ENCODE data around the gene SEC16A.

SEC16A gene

GRCh38 chr9:136403915-136404800 lies 78.7 kb downstream of the SEC16A start:
- Histone ChIP-seq H3K9me3 (ENCODE audit: insufficient read depth, low read length) (no peaks in the 10 kb centered on the region), H3K9ac (ENCODE audit: insufficient read length, low read depth) (no peak overlapping the region), H3K27me3 (ENCODE audit: insufficient read depth, insufficient read length) (no peaks in the 10 kb centered on the region), H3K4me1 (ENCODE audit: insufficient read depth, insufficient read length) (peaks cover 11% of the 10 kb centered on the region), H3K36me3 (ENCODE audit: insufficient read depth, insufficient read length, low read length) (peaks cover 78% of the 10 kb centered on the region), H3K4me3 (ENCODE audit: insufficient read length, low read depth) (no peak overlapping the region)
- no peak for DNase-seq (ENCODE audit: low read depth, low spot score)
- TF ChIP-seq SUZ12 (IDR thresholded peaks at IDR 0.05; ENCODE audit: extremely low read depth, insufficient read depth, insufficient read length) (no peak), YY1 (IDR thresholded peaks at IDR 0.05; ENCODE audit: insufficient read depth, insufficient read length) (no peak), ZNF274 (IDR thresholded peaks at IDR 0.05; ENCODE audit: low read depth, low read length) (no peak)

- Histone ChIP-seq H3K36me3 (ENCODE audit: insufficient read depth, insufficient read length, low read length) (peaks cover 79% of the 10 kb centered on the region), H3K9ac (ENCODE audit: insufficient read length, low read depth) (no peak overlapping the region)
- no peak for DNase-seq (ENCODE audit: low read depth, low spot score)
Measured at GRCh38 chr9:136403538-136403914, 79.3 kb downstream of the SEC16A start.

GRCh38 chr9:136402067-136402466 lies 80.8 kb downstream of the SEC16A start:
- Histone ChIP-seq H3K4me3 (ENCODE audit: insufficient read length, low read depth) (no peak overlapping the region), H3K27me3 (ENCODE audit: insufficient read depth, insufficient read length) (no peaks in the 10 kb centered on the region), H3K36me3 (ENCODE audit: insufficient read depth, insufficient read length, low read length) (peaks cover 78% of the 10 kb centered on the region), H3K4me1 (ENCODE audit: insufficient read depth, insufficient read length) (peaks cover 15% of the 10 kb centered on the region), H3K9me3 (ENCODE audit: insufficient read depth, low read length) (no peaks in the 10 kb centered on the region), H3K9ac (ENCODE audit: insufficient read length, low read depth) (no peak overlapping the region)
- no peak for DNase-seq (ENCODE audit: low read depth, low spot score)
- TF ChIP-seq YY1 (IDR thresholded peaks at IDR 0.05; ENCODE audit: insufficient read depth, insufficient read length), result no peak
- TF ChIP-seq ZNF274 (IDR thresholded peaks at IDR 0.05; ENCODE audit: low read depth, low read length), result no peak
- no peak for TF ChIP-seq SUZ12 (IDR thresholded peaks at IDR 0.05; ENCODE audit: extremely low read depth, insufficient read depth, insufficient read length)

More at GRCh38 chr9:136403538-136403914, 79.3 kb downstream of the SEC16A start:
- Histone ChIP-seq H3K27me3 (ENCODE audit: insufficient read depth, insufficient read length) (no peaks in the 10 kb centered on the region), H3K9me3 (ENCODE audit: insufficient read depth, low read length) (no peaks in the 10 kb centered on the region), H3K4me3 (ENCODE audit: insufficient read length, low read depth) (no peak overlapping the region), H3K4me1 (ENCODE audit: insufficient read depth, insufficient read length) (peaks cover 14% of the 10 kb centered on the region)
- TF ChIP-seq ZNF274 (IDR thresholded peaks at IDR 0.05; ENCODE audit: low read depth, low read length) (no peak), SUZ12 (IDR thresholded peaks at IDR 0.05; ENCODE audit: extremely low read depth, insufficient read depth, insufficient read length) (no peak), YY1 (IDR thresholded peaks at IDR 0.05; ENCODE audit: insufficient read depth, insufficient read length) (no peak)

- no peak for TF ChIP-seq ZNF274 (IDR thresholded peaks at IDR 0.05; ENCODE audit: low read depth, low read length)
- DNase-seq (ENCODE audit: low read depth, low spot score), result no peak
- Histone ChIP-seq H3K27me3 (ENCODE audit: insufficient read depth, insufficient read length) (no peaks in the 10 kb centered on the region), H3K4me1 (ENCODE audit: insufficient read depth, insufficient read length) (peaks cover 15% of the 10 kb centered on the region), H3K36me3 (ENCODE audit: insufficient read depth, insufficient read length, low read length) (peaks cover 79% of the 10 kb centered on the region), H3K4me3 (ENCODE audit: insufficient read length, low read depth) (no peak overlapping the region), H3K9me3 (ENCODE audit: insufficient read depth, low read length) (no peaks in the 10 kb centered on the region), H3K9ac (ENCODE audit: insufficient read length, low read depth) (no peak overlapping the region)
Measured at GRCh38 chr9:136401173-136401922, 81.5 kb downstream of the SEC16A start.

- peaks cover 79% of the 10 kb centered on the region for H3K36me3 ChIP-seq (ENCODE audit: insufficient read depth, insufficient read length, low read length)
- TF ChIP-seq ZNF274 (IDR thresholded peaks at IDR 0.05; ENCODE audit: low read depth, low read length), result no peak
- TF ChIP-seq YY1 (IDR thresholded peaks at IDR 0.05; ENCODE audit: insufficient read depth, insufficient read length), result peak; percentile 21
- H3K27me3 ChIP-seq (ENCODE audit: insufficient read depth, insufficient read length), result no peaks in the 10 kb centered on the region
- DNase-seq (ENCODE audit: low read depth, low spot score), result peak; percentile 86
- H3K4me1 ChIP-seq (ENCODE audit: insufficient read depth, insufficient read length), result peaks cover 15% of the 10 kb centered on the region
- peak within 1 kb of the TSS; percentile 99 for H3K9ac ChIP-seq (ENCODE audit: insufficient read length, low read depth)
- no peaks in the 10 kb centered on the region for H3K9me3 ChIP-seq (ENCODE audit: insufficient read depth, low read length)
- peak within 1 kb of the TSS; percentile 95 for H3K4me3 ChIP-seq (ENCODE audit: insufficient read length, low read depth)
Measured at GRCh38 chr9:136400038-136400834, 82.6 kb downstream of the SEC16A start, which contains the start of gene SNAPC4. Gene SNAPC4, minus strand, starts transcription at chr9:136400170. Its CDS starts 1,742 bp downstream, at chr9:136398428.

- Histone ChIP-seq H3K4me1 (ENCODE audit: insufficient read depth, insufficient read length) (peaks cover 15% of the 10 kb centered on the region), H3K9ac (ENCODE audit: insufficient read length, low read depth) (peak overlapping the region; percentile 99), H3K4me3 (ENCODE audit: insufficient read length, low read depth) (peak overlapping the region; percentile 95), H3K27me3 (ENCODE audit: insufficient read depth, insufficient read length) (no peaks in the 10 kb centered on the region), H3K9me3 (ENCODE audit: insufficient read depth, low read length) (no peaks in the 10 kb centered on the region), H3K36me3 (ENCODE audit: insufficient read depth, insufficient read length, low read length) (peaks cover 79% of the 10 kb centered on the region)
- DNase-seq (ENCODE audit: low read depth, low spot score), result no peak
- TF ChIP-seq SUZ12 (IDR thresholded peaks at IDR 0.05; ENCODE audit: extremely low read depth, insufficient read depth, insufficient read length) (no peak), YY1 (IDR thresholded peaks at IDR 0.05; ENCODE audit: insufficient read depth, insufficient read length) (no peak), ZNF274 (IDR thresholded peaks at IDR 0.05; ENCODE audit: low read depth, low read length) (no peak)
Measured at GRCh38 chr9:136399176-136400037, 83.4 kb downstream of the SEC16A start.
